K562 (cell line): ENCODE measurements around the gene DBF4B. TPM values are rescaled to one million over a fixed set of nuclear protein-coding genes. Genes with fewer than 3 reads are reported as not detected.
A peak's percentile ranks its signal among the peaks of the same experiment; 100 is the strongest.

Experiments used
- CBX5 ChIP-seq: IDR thresholded peaks from 2 replicates; pipeline ENCODE4 v1.6.1; 2014; ENCODE audit warnings: low read depth, borderline replicate concordance
- CC2D1A ChIP-seq: fragments of 450-650 bp; IDR thresholded peaks from 2 replicates; pipeline ENCODE4 v1.6.1; 2017; ENCODE audit warnings: mild to moderate bottlenecking
- COPS2 ChIP-seq: fragments of 450-650 bp; conservative IDR thresholded peaks from 2 replicates; pipeline ENCODE4 v1.6.1; 2016; ENCODE audit warnings: mild to moderate bottlenecking, moderate library complexity
- CREM ChIP-seq: IDR thresholded peaks from 2 replicates; pipeline ENCODE4 v1.6.1; 2014; ENCODE audit warnings: antibody characterized with exemption, low read depth
- DDX20 ChIP-seq: fragments of 450-650 bp; IDR thresholded peaks from 2 replicates; pipeline ENCODE4 v1.6.1; 2016; ENCODE audit warnings: missing genetic modification characterization, low read depth, mild to moderate bottlenecking, missing compliant biosample characterization, moderate library complexity
- EHMT2 ChIP-seq: fragments of 450-650 bp; IDR thresholded peaks from 2 replicates; pipeline ENCODE4 v1.6.1; 2018; ENCODE audit warnings: antibody characterized with exemption
- FOSL1 ChIP-seq: fragments of 200-800 bp; sonication (Bioruptor generic); conservative IDR thresholded peaks from 2 replicates; pipeline ENCODE4 v1.6.1; 2016; ENCODE audit warnings: missing genetic modification characterization, missing compliant biosample characterization
- GABPB1 ChIP-seq: sonication (generic); formaldehyde crosslinking; IDR thresholded peaks from 2 replicates; pipeline ENCODE4 v1.8.0; 2022; ENCODE audit warnings: mild to moderate bottlenecking, missing genetic modification reagents
- HMG20B ChIP-seq: fragments of 250-450 bp; sonication (Bioruptor Pico); IDR thresholded peaks from 2 replicates; pipeline ENCODE4 v1.5.0; 2021; ENCODE audit warnings: mild to moderate bottlenecking
- JUNB ChIP-seq: fragments of 450-650 bp; formaldehyde crosslinking; conservative IDR thresholded peaks from 2 replicates; pipeline ENCODE4 v1.4.0; 2020; ENCODE audit warnings: mild to moderate bottlenecking
- NFE2L1 ChIP-seq: fragments of 450-650 bp; IDR thresholded peaks from 2 replicates; pipeline ENCODE4 v1.6.1; 2016; ENCODE audit warnings: missing genetic modification characterization, low read depth, mild to moderate bottlenecking, missing compliant biosample characterization, moderate library complexity, borderline replicate concordance
- PCBP2 ChIP-seq: fragments of 200-400 bp; formaldehyde crosslinking; IDR thresholded peaks from 2 replicates; pipeline ENCODE4 v1.6.1; 2018; ENCODE audit warnings: low read length, low read depth, mild to moderate bottlenecking, moderate library complexity; ENCODE audit not compliant: poor library complexity, severe bottlenecking
- POU5F1 ChIP-seq: fragments of 150-350 bp; IDR thresholded peaks from 2 replicates; pipeline ENCODE4 v1.6.1; 2014; ENCODE audit warnings: borderline replicate concordance, low read length, low read depth, mild to moderate bottlenecking; ENCODE audit not compliant: partially characterized antibody
- RBM17 ChIP-seq: fragments of 200-400 bp; formaldehyde crosslinking; IDR thresholded peaks from 2 replicates; pipeline ENCODE4 v1.6.1; 2017; ENCODE audit warnings: low read depth, mild to moderate bottlenecking, low read length, borderline replicate concordance
- ZBTB8A ChIP-seq: fragments of 450-650 bp; IDR thresholded peaks from 2 replicates; pipeline ENCODE4 v1.6.1; 2018; ENCODE audit warnings: mild to moderate bottlenecking, moderate library complexity; ENCODE audit not compliant: partially characterized antibody
- ZFP36 ChIP-seq: fragments of 150-350 bp; IDR thresholded peaks from 2 replicates; pipeline ENCODE4 v1.6.1; 2018; ENCODE audit warnings: low read length, low read depth; ENCODE audit not compliant: partially characterized antibody
- ZNF583 ChIP-seq: fragments of 250-450 bp; sonication (Bioruptor Pico); IDR thresholded peaks from 2 replicates; pipeline ENCODE4 v1.4.0; 2020
- ZNF584 ChIP-seq: fragments of 200-800 bp; sonication (Bioruptor generic); IDR thresholded peaks from 2 replicates; pipeline ENCODE4 v1.6.1; 2016; ENCODE audit warnings: low read depth, mild to moderate bottlenecking, missing genetic modification characterization, missing compliant biosample characterization
- ZNF76 ChIP-seq: fragments of 250-450 bp; sonication (Bioruptor Pico); IDR thresholded peaks from 2 replicates; pipeline ENCODE4 v1.4.0; 2020; ENCODE audit warnings: mild to moderate bottlenecking, moderate library complexity, borderline replicate concordance
- polyA plus RNA-seq, 8 experiments: library from polyadenylated mRNA; depleted of rRNA in 4 of 8; stranded (reverse) in 5 of 8; unstranded in 3 of 8; fragments of >200 nt; fragmentation: Nextera tagmentation in 2 of 8; fragmentation: Illumina TruSeq in 1 of 8; extraction: Ambion mirVana in 2 of 8; extraction: Trizol in 1 of 8; gene quantifications; 2 replicates each; pipeline versions ENCODE4 v1.2.1 to v1.2.3, GENCODE V29; 2011 to 2014; ENCODE audit warnings: inconsistent platforms in 1 of 8, missing spikeins in 1 of 8
- total RNA-seq, 7 experiments: library from RNA; depleted of rRNA in 6 of 7; stranded (reverse); fragments of >200 nt in 6 of 7; fragmentation: Illumina TruSeq in 2 of 7; extraction: Trizol in 2 of 7; gene quantifications; 2 replicates each; pipeline versions ENCODE4 v1.2.1 to v1.2.3, GENCODE V29; 2011 to 2021; ENCODE audit warnings: low replicate concordance in 1 of 7
- TF ChIP-seq, protein P1 (sequence below): fragments of 250-450 bp; sonication (Bioruptor Pico); IDR thresholded peaks from 2 replicates; pipeline ENCODE4 v1.4.0; 2020; ENCODE audit warnings: mild to moderate bottlenecking, moderate library complexity
- TF ChIP-seq, protein P2 (sequence below), 2 experiments: fragments of 450-650 bp in 1 of 2; sonication (generic) in 1 of 2; formaldehyde crosslinking in 1 of 2; IDR thresholded peaks in 1 of 2; conservative IDR thresholded peaks in 1 of 2; 2 replicates each; pipeline versions ENCODE4 v1.6.1 to v1.8.1; 2016 to 2023; ENCODE audit warnings: mild to moderate bottlenecking in 2 of 2, moderate library complexity in 2 of 2, inconsistent platforms in 1 of 2, missing genetic modification reagents in 1 of 2
- TF ChIP-seq, protein P3 (sequence below): IDR thresholded peaks from 2 replicates; pipeline ENCODE4 v1.6.1; 2012; ENCODE audit warnings: low read depth, low read length, improper control_type of control experiment, borderline replicate concordance
- TF ChIP-seq, protein P4 (sequence below): fragments of 450-650 bp; IDR thresholded peaks from 2 replicates; pipeline ENCODE4 v1.7.0; 2016; ENCODE audit warnings: borderline replicate concordance

The DBF4B gene
- total and polyA plus RNA-seq, 9 of the 15 experiments (the other 6 are each of a cell fraction or from before 2014, with no cell fraction given), result 2.5 to 26.9 (median 14.6) TPM

DNA sequence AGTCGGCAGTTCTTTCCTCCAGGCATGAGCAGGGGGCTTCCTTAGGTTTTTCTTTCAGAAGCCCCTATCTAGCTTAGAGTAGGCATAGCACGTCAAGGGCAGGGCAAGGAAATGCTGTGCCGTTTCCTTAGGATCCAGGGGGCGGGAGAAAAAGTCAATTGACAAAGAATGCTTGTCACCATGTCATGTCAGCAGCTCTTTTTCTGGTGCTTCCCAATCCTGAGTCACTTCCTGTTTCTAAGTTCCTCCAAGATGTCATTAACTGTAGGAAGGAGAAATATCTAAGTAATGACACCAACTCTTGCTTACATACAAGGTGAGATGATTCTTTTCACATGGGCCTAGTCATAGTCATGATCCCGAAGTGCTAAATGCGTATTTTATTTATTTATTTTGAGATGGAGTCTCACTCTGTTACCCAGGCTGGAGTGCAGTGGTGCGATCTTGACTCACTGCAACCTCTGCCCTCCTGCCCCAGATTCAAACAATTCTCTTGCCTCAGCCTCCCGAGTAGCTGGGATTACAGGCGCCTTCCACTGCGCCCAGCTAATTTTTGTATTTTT, 86.5 kb downstream of the DBF4B start (continued):
- TF ChIP-seq NFE2L1 (tag) (no peak), POU5F1 (no peak), CC2D1A (no peak), CREM (0 out of 2 replicates have a peak, but pooled peaks have one; percentile 36), DDX20 (tag) (no peak), ZFP36 (no peak), ZNF583 (CRISPR knock-in tag) (no peak), JUNB (CRISPR knock-in tag) (no peak), ZNF76 (CRISPR knock-in tag) (no peak), ZBTB8A (no peak), EHMT2 (peak; percentile 87; the same call in 1 of the 2 replicates), GABPB1 (peak; percentile 73), PCBP2 (no peak), HMG20B (no peak), CBX5 (no peak), ZNF584 (CRISPR knock-in tag) (peak; percentile 71), FOSL1 (tag) (peak; percentile 79), RBM17 (no peak), COPS2 (no peak)
- TF ChIP-seq, protein P1, sequence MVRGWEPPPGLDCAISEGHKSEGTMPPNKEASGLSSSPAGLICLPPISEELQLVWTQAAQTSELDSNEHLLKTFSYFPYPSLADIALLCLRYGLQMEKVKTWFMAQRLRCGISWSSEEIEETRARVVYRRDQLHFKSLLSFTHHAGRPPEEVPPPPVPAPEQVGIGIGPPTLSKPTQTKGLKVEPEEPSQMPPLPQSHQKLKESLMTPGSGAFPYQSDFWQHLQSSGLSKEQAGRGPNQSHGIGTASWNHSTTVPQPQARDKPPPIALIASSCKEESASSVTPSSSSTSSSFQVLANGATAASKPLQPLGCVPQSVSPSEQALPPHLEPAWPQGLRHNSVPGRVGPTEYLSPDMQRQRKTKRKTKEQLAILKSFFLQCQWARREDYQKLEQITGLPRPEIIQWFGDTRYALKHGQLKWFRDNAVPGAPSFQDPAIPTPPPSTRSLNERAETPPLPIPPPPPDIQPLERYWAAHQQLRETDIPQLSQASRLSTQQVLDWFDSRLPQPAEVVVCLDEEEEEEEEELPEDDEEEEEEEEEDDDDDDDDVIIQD (CRISPR knock-in tag), result no peak
- TF ChIP-seq, protein P2, sequence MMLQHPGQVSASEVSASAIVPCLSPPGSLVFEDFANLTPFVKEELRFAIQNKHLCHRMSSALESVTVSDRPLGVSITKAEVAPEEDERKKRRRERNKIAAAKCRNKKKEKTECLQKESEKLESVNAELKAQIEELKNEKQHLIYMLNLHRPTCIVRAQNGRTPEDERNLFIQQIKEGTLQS (IDR thresholded peaks at IDR 0.05), result peak; percentile 66
- TF ChIP-seq, protein P2 (CRISPR knock-in tag; conservative IDR thresholded peaks at IDR 0.05), result no peak
- TF ChIP-seq, protein P3, sequence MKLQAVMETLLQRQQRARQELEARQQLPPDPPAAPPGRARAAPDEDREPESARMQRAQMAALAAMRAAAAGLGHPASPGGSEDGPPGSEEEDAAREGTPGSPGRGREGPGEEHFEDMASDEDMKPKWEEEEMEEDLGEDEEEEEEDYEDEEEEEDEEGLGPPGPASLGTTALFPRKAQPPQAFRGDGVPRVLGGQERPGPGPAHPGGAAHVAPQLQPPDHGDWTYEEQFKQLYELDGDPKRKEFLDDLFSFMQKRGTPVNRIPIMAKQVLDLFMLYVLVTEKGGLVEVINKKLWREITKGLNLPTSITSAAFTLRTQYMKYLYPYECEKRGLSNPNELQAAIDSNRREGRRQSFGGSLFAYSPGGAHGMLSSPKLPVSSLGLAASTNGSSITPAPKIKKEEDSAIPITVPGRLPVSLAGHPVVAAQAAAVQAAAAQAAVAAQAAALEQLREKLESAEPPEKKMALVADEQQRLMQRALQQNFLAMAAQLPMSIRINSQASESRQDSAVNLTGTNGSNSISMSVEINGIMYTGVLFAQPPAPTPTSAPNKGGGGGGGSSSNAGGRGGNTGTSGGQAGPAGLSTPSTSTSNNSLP, result no peak
- TF ChIP-seq, protein P4, sequence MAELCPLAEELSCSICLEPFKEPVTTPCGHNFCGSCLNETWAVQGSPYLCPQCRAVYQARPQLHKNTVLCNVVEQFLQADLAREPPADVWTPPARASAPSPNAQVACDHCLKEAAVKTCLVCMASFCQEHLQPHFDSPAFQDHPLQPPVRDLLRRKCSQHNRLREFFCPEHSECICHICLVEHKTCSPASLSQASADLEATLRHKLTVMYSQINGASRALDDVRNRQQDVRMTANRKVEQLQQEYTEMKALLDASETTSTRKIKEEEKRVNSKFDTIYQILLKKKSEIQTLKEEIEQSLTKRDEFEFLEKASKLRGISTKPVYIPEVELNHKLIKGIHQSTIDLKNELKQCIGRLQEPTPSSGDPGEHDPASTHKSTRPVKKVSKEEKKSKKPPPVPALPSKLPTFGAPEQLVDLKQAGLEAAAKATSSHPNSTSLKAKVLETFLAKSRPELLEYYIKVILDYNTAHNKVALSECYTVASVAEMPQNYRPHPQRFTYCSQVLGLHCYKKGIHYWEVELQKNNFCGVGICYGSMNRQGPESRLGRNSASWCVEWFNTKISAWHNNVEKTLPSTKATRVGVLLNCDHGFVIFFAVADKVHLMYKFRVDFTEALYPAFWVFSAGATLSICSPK, result no peak
